Mononuclear cell (primary cell): ENCODE measurements around the gene NANP. TPM values are rescaled to one million over a fixed set of nuclear protein-coding genes. Genes with fewer than 3 reads are reported as not detected.
"Not testable (repeated sequence)": the region's sequence is repeated elsewhere in the genome, so short reads cannot be mapped to it uniquely, and the experiment has no call there.

Source experiments
- H3K27me3 ChIP-seq: 2 replicates; pipeline ENCODE4 v1.6.0; 2011; ENCODE audit warnings: low read length, control low read depth; ENCODE audit not compliant: insufficient read depth
- H3K4me1 ChIP-seq: 2 replicates; pipeline ENCODE4 v1.5.1; 2011; ENCODE audit warnings: mild to moderate bottlenecking, low read length, control low read depth; ENCODE audit not compliant: insufficient read depth
- H3K4me3 ChIP-seq: 2 replicates; pipeline ENCODE4 v1.5.1; 2011; ENCODE audit warnings: mild to moderate bottlenecking, low read length, moderate library complexity
- H3K9me3 ChIP-seq: 2 replicates; pipeline ENCODE4 v1.5.1; 2011; ENCODE audit warnings: low read depth, mild to moderate bottlenecking, control low read depth, low read length
- total RNA-seq: library from RNA; depleted of rRNA; stranded (reverse); fragments of >200 nt; gene quantifications from one replicate; pipeline ENCODE4 v1.2.3, GENCODE V29; 2012

NANP gene, protein sequence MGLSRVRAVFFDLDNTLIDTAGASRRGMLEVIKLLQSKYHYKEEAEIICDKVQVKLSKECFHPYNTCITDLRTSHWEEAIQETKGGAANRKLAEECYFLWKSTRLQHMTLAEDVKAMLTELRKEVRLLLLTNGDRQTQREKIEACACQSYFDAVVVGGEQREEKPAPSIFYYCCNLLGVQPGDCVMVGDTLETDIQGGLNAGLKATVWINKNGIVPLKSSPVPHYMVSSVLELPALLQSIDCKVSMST
- 2.0 TPM for total RNA-seq

DNA sequence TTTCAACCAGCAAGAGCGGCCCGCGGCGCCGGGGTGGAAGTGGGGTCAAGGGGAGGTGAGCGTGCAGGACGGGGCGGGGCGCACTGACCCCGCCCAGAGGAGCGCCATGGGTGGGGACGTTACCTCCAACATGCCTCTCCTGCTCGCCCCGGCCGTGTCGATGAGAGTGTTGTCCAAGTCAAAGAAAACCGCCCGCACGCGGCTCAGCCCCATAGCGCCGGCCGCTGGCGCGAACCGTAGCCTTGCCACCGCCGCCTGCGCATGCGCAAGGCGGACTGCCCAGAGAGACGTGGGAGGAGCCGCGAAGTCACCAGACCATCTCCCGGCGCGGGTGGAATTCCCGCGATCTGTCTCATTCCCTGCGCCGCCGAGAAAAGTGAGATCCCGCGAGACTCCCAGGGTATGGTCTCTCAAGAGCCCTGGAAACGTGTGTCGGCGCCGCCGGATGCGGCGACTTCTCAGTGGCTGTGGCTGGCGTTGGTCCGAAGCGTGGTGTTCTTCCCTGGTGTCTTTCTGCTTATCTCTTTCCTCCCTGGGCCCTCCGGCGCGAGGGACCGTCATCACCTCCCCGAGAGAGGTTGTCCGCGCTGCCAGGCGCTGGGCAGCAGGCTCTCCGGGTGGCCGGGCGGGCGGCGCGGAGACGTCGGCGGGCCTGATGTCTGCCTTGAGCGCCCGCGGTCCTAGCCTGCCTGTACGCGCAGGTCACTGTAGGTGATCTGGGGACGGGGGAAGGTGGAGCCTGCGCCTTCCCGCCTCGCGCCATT, at the start of gene NANP:
TSS of gene NANP (minus strand) at position 279 of the 764 bp plus-strand sequence. CDS start at position 213, 66 bp downstream.
- H3K4me3 ChIP-seq, result peak within 1 kb of the TSS; percentile 84
- H3K4me1 ChIP-seq, result peaks cover 25% of the 10 kb centered on the region
- H3K9me3 ChIP-seq, result no peaks in the 10 kb centered on the region
- H3K27me3 ChIP-seq, result no peaks in the 10 kb centered on the region

DNA sequence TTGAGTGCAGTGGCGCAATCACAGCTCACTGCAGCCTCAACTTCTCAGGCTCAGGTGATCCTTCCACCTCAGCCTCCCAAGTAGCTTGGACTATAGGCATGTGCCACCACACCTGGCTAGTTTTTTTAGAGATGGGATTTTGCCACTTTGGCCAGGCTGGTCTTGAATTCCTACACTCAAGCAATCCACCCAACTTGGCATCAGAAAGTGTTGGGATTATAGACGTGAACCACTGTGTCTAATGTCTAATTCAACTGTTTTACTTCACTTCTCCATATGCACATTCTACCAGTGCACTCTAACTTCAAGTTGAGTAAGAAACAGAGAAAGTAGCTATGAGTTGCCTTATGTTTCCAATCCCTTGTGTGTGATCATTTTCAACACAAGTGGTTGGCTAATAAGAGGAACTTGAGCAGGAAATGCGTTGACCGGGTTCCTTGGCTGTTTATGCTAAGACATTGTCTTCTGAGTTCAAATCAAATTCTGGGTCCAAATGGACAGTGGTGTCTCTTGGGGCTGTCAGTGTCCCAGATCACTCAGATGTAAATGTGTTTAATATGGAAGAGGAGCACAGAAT, 48.9 kb upstream of the NANP start:
- no peaks in the 10 kb centered on the region for H3K27me3 ChIP-seq
- H3K4me3 ChIP-seq, result no peak overlapping the region
- no peaks in the 10 kb centered on the region for H3K4me1 ChIP-seq
- no peaks in the 10 kb centered on the region for H3K9me3 ChIP-seq

DNA sequence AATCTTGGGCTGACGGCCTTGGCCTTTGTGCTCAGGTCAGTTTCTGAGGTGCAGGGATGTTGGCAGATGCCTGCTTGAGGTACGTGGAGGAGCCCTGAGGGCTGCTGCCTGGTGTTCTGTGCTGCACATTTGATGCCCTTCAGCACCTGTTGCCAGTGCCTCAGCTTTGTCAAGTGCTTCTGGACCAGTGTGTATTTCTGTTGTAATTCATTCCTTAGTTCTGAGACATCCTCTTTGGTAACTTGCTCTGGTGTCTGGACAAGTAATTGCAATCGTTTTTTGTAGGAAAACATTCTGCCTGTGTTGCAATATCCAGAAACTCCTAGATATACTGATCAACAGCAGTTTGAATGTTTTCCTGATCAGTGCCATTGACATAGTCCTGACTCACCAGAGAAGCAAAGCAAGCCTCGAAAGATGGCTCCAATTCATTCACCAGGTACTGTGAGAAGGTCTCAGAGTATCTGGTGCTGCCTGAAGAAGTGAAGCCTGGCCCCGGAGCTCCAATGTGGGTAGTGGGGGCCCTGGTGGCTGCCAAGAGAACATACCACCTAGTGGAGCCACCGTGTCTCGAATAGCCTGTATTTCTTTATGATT, 46.1 kb upstream of the NANP start:
- H3K4me1 ChIP-seq, result no peaks in the 10 kb centered on the region
- H3K9me3 ChIP-seq, result no peaks in the 10 kb centered on the region
- no peaks in the 10 kb centered on the region for H3K27me3 ChIP-seq
- H3K4me3 ChIP-seq, result no peak overlapping the region

DNA sequence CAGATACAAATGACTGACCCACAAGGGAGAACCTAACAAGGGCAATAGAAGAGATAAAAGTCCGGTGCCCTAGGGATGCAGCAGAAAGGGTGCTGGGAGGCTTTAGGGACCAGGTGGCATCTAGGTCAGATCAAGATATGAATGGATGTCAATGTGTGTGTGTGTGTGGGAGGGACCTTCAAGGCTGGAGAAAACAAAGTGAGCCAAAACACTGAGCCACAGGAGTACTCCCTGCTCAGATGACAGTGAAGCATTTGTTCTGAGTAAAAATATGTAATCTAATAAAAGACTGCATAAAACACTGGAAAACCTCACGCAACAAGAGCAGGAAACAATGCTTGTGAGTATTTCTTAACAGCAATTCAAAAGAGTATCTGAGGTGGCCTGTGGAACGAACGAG, 44.6 kb upstream of the NANP start:
- H3K4me3 ChIP-seq, result no peak overlapping the region
- H3K9me3 ChIP-seq, result no peaks in the 10 kb centered on the region
- H3K27me3 ChIP-seq, result no peaks in the 10 kb centered on the region
- H3K4me1 ChIP-seq, result no peaks in the 10 kb centered on the region

DNA sequence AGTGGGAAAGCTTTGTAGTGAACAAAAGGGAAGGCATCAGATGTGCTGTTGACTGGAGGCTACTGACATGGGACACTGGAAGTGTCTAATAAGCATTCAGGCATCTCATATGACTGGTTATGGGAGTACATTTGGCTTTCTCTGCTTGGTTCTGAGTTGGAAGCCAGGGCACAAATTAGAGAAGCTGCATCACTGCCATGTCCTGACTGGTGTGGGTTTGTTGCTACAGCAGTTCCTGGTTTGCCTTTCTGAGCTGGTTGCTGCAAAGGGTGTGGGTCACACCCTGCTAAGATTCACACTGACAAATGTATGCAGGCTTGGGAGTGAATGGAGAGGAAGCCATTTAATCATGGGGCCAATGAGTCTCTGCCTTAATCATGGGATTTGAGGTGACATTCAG, 36.2 kb upstream of the NANP start:
- Histone ChIP-seq H3K4me3 (no peak overlapping the region), H3K27me3 (no peaks in the 10 kb centered on the region), H3K4me1 (peaks cover 6% of the 10 kb centered on the region), H3K9me3 (no peaks in the 10 kb centered on the region)

DNA sequence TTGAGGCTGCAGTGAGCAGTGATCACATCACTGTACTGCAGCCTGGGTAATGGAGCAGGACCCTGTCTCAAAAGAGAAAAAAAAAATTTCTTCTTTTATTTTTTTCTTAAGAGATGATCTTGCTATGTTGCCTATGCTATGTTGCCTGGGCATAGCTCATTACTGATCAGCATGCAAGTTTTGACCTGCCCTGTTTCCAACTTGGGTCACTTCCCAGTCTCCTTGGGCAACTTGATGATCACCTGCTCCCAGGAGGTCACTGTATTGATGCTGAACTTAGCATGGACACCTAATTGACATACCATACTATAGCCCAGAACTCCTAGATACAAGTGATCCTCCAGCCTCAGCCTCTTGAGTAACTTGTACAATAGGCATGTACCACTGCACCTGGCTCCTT, 30.7 kb upstream of the NANP start:
- Histone ChIP-seq H3K4me3 (no peak overlapping the region), H3K4me1 (no peaks in the 10 kb centered on the region), H3K9me3 (no peaks in the 10 kb centered on the region), H3K27me3 (no peaks in the 10 kb centered on the region)

DNA sequence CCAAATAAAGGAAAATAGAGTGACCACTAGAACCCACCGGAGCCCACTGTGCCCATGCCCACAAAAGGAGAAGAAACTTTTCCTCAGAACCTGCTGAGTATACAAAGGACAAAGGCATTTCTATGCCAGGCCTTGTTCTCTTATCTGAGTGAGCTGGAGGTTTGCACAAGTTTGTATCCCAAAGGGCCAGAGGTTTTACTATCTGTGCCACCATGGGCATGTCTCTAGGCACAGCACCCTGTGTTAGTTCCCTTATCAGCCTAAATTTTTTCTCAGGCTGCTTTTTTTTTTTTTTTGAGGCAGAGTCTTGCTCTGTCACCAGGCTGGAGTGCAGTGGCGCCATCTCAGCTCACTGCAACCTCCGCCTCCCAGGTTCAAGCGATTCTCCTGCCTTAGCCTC, 29.1 kb upstream of the NANP start:
- H3K9me3 ChIP-seq, H3K27me3 ChIP-seq, H3K4me3 ChIP-seq, H3K4me1 ChIP-seq: not testable (repeated sequence)

DNA sequence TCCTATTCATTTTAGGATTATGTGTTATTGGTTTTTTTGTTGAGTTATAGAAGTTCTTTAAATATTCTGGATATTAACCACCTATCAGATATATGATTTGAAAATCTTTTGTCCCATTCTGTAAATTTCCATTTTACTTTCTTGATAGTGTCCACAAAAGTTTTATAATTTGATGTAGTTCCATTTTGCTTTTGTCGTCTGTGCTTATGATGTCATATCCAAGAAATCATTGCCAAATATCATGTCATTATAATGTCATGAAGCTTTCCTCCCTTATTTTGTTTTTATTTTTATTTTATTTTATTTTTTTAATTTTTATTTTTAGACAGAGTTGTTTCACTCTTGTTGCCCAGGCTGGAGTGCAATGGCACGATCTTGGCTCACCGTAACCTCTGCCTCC, 21.0 kb upstream of the NANP start:
- Histone ChIP-seq H3K4me3 (no peak overlapping the region), H3K9me3 (no peaks in the 10 kb centered on the region), H3K4me1 (no peaks in the 10 kb centered on the region), H3K27me3 (no peaks in the 10 kb centered on the region)

DNA sequence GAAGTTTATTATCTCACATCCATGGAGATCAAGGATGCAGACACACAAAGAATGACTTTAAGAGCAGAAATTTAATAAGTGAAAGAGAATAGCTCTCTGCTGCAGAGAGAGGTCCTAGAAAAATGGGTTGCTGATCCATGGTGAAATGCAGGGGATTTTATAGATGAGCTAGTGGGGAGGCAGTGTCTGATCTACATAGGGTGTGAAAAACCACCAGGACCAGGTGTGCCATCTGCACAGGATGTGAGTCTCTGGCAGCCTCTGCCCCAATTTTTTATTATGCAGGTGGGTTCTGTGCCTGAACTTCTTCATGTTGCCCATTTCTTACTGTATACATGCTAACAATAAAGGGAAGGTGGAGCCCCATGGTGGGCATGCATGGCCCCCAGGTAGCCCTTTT, 19.9 kb upstream of the NANP start:
- no peaks in the 10 kb centered on the region for H3K9me3 ChIP-seq
- H3K4me3 ChIP-seq, result no peak overlapping the region
- H3K4me1 ChIP-seq, result no peaks in the 10 kb centered on the region
- no peaks in the 10 kb centered on the region for H3K27me3 ChIP-seq

DNA sequence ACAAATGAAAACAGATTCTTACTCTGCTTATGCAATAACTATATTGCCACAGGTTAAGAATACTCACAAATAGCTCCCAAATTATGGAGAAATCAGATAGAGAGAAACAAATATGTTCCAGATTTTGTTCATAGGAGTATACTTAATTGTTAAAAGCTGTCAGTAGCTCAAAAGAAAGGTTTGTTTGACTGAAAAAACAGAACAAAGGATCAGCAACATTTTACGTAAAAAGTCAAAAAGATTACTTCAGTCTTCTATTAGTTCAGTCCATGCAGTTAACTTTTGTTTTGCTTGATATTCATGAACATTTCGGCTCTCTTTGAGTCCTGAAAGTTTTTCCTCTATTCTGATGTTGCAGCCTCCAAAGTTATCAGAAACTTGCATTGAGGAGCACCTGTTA, 13.4 kb upstream of the NANP start:
- Histone ChIP-seq H3K9me3 (no peaks in the 10 kb centered on the region), H3K4me3 (no peak overlapping the region), H3K4me1 (no peaks in the 10 kb centered on the region), H3K27me3 (no peaks in the 10 kb centered on the region)

DNA sequence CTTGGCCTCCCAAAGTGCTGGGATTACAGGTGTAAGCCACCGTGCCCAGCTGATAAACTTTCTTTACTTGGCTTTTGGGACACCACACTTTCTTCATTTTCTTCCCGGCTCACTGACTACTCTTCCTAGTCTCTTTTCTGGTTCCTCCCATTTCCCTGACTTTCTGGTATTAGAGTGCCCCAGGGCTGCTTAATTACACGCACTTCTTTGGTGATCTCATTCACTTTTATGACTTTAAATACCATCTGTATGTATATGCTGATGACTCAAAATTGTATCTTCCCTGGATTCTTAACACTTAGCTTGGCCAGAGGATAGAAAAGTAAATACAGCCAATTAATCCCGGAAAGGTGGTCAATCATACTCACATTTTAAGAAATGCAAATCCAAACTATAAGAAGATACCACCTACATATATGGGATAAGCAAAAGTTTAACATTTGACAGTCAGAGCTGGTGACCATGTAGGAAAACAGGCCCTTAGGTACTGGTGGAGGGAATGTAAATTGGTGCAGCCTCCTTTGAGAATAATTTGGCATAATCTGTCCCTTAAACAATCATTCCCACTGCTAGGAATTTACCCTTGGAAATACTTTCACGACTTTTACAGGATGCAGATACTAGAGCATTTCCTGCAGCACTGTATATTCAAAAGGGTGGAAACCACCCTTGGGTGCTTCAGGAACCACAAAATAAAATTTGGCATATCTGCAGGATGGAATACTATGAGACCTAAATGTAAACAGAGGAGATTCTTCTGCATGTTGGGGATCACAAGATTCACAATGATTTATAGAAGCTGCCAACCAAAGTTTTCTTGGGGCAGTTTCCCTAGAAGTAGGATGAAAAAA, 9.4 kb upstream of the NANP start:
- Histone ChIP-seq H3K4me3 (no peak overlapping the region), H3K4me1 (no peaks in the 10 kb centered on the region), H3K9me3 (no peaks in the 10 kb centered on the region), H3K27me3 (no peaks in the 10 kb centered on the region)

DNA sequence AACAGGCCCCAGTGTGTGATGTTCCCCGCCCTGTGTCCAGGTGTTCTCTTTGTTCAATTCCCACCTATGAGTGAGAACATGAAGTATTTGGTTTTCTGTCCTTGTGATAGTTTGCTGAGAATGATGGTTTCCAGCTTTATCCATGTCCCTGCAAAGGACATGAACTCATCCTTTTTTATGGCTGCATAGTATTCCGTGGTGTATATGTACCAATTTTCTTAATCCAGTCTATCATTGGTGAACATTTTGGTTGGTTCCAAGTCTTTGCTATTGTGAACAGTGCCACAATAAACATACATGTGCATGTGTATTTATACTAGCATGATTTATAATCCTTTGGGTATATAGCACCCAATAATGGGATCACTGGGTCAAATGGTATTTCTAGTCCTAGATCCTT, 6.8 kb upstream of the NANP start:
- not testable (repeated sequence) for H3K4me1 ChIP-seq, H3K9me3 ChIP-seq, H3K4me3 ChIP-seq, H3K27me3 ChIP-seq

DNA sequence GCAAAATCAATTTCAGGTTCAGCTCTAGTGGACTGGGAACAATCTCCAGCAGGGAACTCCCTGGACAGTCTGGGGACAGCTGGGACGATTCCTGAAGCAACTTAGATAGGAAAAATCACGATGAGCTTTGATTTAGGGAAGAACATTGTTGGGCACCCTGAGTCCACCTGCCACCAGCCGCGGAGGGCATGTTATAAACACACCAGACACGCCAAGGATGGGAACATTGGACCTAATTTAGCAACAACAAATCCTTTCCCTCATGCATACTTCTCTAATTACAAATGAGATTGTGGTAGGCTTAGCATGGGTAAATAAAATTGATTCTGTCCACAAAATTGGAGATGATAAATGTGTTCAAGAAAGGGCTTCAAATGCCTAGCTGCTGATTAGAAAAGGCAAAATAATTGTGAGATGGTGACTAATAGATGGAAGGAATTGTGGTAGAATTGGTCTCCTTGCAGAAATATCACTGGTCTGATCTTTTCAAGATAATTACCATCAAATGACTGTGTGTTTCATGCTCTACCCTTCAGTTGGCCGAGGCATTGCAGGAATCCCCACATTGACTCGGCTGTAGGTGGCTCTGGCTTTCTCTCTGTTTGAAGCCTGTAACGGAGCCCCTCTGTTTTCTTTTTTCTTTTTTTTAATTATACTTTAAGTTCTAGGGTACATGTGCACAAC, 6.1 kb upstream of the NANP start:
- H3K4me3 ChIP-seq, result no peak overlapping the region
- H3K27me3 ChIP-seq, result no peaks in the 10 kb centered on the region
- no peaks in the 10 kb centered on the region for H3K9me3 ChIP-seq
- no peaks in the 10 kb centered on the region for H3K4me1 ChIP-seq

DNA sequence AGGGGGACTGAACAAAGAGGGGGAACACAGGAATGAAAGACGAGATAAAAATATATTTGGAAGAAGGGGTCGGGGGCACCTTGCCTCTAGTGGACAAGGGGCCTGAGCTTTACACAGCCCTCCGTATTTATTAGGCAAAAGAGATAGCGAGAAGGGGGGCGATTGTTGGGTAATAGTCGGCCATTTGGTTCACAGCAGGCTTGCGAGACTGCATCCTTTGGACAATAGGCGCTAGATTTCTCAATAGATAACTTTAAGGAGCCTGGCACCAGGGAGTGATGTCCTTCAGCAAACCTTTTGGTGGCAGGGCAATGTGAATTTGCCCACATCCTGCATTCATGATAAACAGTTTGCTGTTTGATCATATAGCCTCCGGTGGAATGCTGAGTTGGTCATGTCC, 3.0 kb upstream of the NANP start:
- no peaks in the 10 kb centered on the region for H3K9me3 ChIP-seq
- H3K4me1 ChIP-seq, result peaks cover 21% of the 10 kb centered on the region
- H3K27me3 ChIP-seq, result no peaks in the 10 kb centered on the region

More for the DNA sequence above, 3.0 kb upstream of the NANP start:
- H3K4me3 ChIP-seq, result no peak overlapping the region
